SK-N-SH (cell line): ENCODE data around the gene PROX1. TPM values are rescaled to one million over a fixed set of nuclear protein-coding genes. Genes with fewer than 3 reads are reported as not detected.

Experiments
- CTCF ChIA-PET: fragments of 300-600, 350-600 bp; formaldehyde crosslinking; extraction: SDS; loops from one replicate; lab custom pipeline; 2021; lab: Yijun Ruan, JAX
- POLR2A ChIA-PET: fragments of 350-600 bp; sonication (Branson Sonifier 250); formaldehyde crosslinking; extraction: SDS; loops from one replicate; lab custom pipeline; 2020; ENCODE audit warnings: antibody characterized with exemption, inconsistent platforms; lab: Yijun Ruan, JAX
- DNase-seq: peaks from one replicate; pipeline ENCODE4 v3.0.0; 2012
- H2AFZ ChIP-seq: fragments of 200-600 bp; sonication (generic); 2 replicates; pipeline ENCODE4 v1.8.1; 2016; ENCODE audit warnings: antibody characterized with exemption, mild to moderate bottlenecking, low read depth
- H3F3A ChIP-seq: fragments of 200-600 bp; sonication (generic); replicated peaks from 2 replicates; pipeline ENCODE3; 2016; ENCODE audit warnings: antibody characterized with exemption, mild to moderate bottlenecking; ENCODE audit not compliant: insufficient read depth
- H3K27ac ChIP-seq, 2 experiments: fragments of 200-500 bp in 1 of 2; fragments of 200-600 bp in 1 of 2; sonication (Bioruptor generic) in 1 of 2; sonication (generic), shearing (Covaris generic) in 1 of 2; 2 replicates each; pipeline versions ENCODE4 v1.5.1 to v1.6.1; 2014 to 2016; ENCODE audit warnings: low read depth in 2 of 2, inconsistent platforms in 1 of 2, low read length in 1 of 2, mild to moderate bottlenecking in 1 of 2, mixed read lengths in 1 of 2
- H3K27me3 ChIP-seq: fragments of 200-600 bp; sonication (generic), shearing (Covaris generic); 2 replicates; pipeline ENCODE4 v1.6.1; 2016; ENCODE audit warnings: mixed run types; ENCODE audit not compliant: insufficient read depth
- H3K36me3 ChIP-seq, 2 experiments: fragments of 200-500 bp in 1 of 2; fragments of 200-600 bp in 1 of 2; sonication (Bioruptor generic) in 1 of 2; sonication (generic) in 1 of 2; replicated peaks in 1 of 2; 2 replicates each; pipeline versions ENCODE3 to v1.5.1; 2014 to 2016; ENCODE audit warnings: low read length in 1 of 2, mild to moderate bottlenecking in 1 of 2; ENCODE audit not compliant: insufficient read depth in 2 of 2, control insufficient read depth in 1 of 2
- H3K4me1 ChIP-seq, 2 experiments: fragments of 200-500 bp in 1 of 2; fragments of 200-600 bp in 1 of 2; sonication (Bioruptor generic) in 1 of 2; sonication (generic), shearing (Covaris generic) in 1 of 2; 2 replicates each; pipeline versions ENCODE4 v1.5.1 to v1.6.1; 2014 to 2016; ENCODE audit warnings: low read depth in 1 of 2, low read length in 1 of 2, mixed run types in 1 of 2; ENCODE audit not compliant: insufficient read depth in 2 of 2, control insufficient read depth in 1 of 2
- H3K4me2 ChIP-seq: fragments of 200-600 bp; sonication (generic), shearing (Covaris generic); 2 replicates; pipeline ENCODE4 v1.6.1; 2017; ENCODE audit warnings: mixed run types
- H3K4me3 ChIP-seq, 2 experiments: fragments of 200-500 bp in 1 of 2; fragments of 200-600 bp in 1 of 2; sonication (Bioruptor generic) in 1 of 2; sonication (generic), shearing (Covaris generic) in 1 of 2; 2 replicates each; pipeline versions ENCODE4 v1.5.1 to v1.8.1; 2014 to 2016; ENCODE audit warnings: low read depth in 2 of 2, inconsistent platforms in 1 of 2, low read length in 1 of 2, mild to moderate bottlenecking in 1 of 2, mixed read lengths in 1 of 2, moderate library complexity in 1 of 2
- H3K79me2 ChIP-seq: fragments of 200-600 bp; sonication (generic); 2 replicates; pipeline ENCODE4 v1.8.1; 2017; ENCODE audit warnings: mild to moderate bottlenecking; ENCODE audit not compliant: insufficient read depth
- H3K9ac ChIP-seq: fragments of 200-600 bp; sonication (generic); 2 replicates; pipeline ENCODE4 v1.6.1; 2017; ENCODE audit warnings: mixed run types
- H3K9me2 ChIP-seq: fragments of 200-600 bp; sonication (generic); 2 replicates; pipeline ENCODE4 v1.6.1; 2017; ENCODE audit warnings: mixed run types
- H3K9me3 ChIP-seq: fragments of 200-600 bp; sonication (generic); 2 replicates; pipeline ENCODE4 v1.6.1; 2017; ENCODE audit warnings: mixed run types, mild to moderate bottlenecking, moderate library complexity
- H4K20me1 ChIP-seq: fragments of 200-600 bp; sonication (generic); 2 replicates; pipeline ENCODE4 v1.6.1; 2017; ENCODE audit warnings: mild to moderate bottlenecking, mixed run types; ENCODE audit not compliant: insufficient read depth
- EP300 ChIP-seq, 2 experiments: IDR thresholded peaks; 2 replicates each; pipeline versions ENCODE4 v1.4.0 to v1.6.1; 2012; ENCODE audit warnings: borderline replicate concordance in 1 of 2, low read depth in 1 of 2, low read length in 1 of 2
- FOXM1 ChIP-seq: IDR thresholded peaks from 2 replicates; pipeline ENCODE4 v1.4.0; 2012; ENCODE audit warnings: low read depth, mild to moderate bottlenecking
- GABPA ChIP-seq: IDR thresholded peaks from 2 replicates; pipeline ENCODE4 v1.4.0; 2012; ENCODE audit warnings: low read depth, mild to moderate bottlenecking
- JUND ChIP-seq: IDR thresholded peaks from 2 replicates; pipeline ENCODE4 v1.4.0; 2012
- MEF2A ChIP-seq: IDR thresholded peaks from 2 replicates; pipeline ENCODE4 v1.4.0; 2012; ENCODE audit warnings: low read depth, borderline replicate concordance
- NFIC ChIP-seq: IDR thresholded peaks from 2 replicates; pipeline ENCODE4 v1.4.0; 2012; ENCODE audit warnings: borderline replicate concordance
- NRF1 ChIP-seq: IDR thresholded peaks from 2 replicates; pipeline ENCODE4 v1.6.1; 2012; ENCODE audit warnings: low read depth, mild to moderate bottlenecking, low read length
- RAD21 ChIP-seq: IDR thresholded peaks from 2 replicates; pipeline ENCODE4 v1.6.1; 2012; ENCODE audit warnings: mild to moderate bottlenecking, low read length
- RFX5 ChIP-seq: IDR thresholded peaks from 2 replicates; pipeline ENCODE4 v1.6.1; 2012; ENCODE audit warnings: mild to moderate bottlenecking, improper control_type of control experiment, low read length
- SIN3A ChIP-seq: IDR thresholded peaks from 2 replicates; pipeline ENCODE4 v1.6.1; 2012; ENCODE audit warnings: low read depth, mild to moderate bottlenecking, low read length, moderate library complexity, borderline replicate concordance
- TAF1 ChIP-seq: IDR thresholded peaks from 2 replicates; pipeline ENCODE4 v1.6.1; 2012; ENCODE audit warnings: low read depth, mild to moderate bottlenecking, low read length, moderate library complexity, borderline replicate concordance
- TCF12 ChIP-seq: IDR thresholded peaks from 2 replicates; pipeline ENCODE4 v1.4.0; 2012
- TEAD4 ChIP-seq: IDR thresholded peaks from 2 replicates; pipeline ENCODE4 v1.4.0; 2012; ENCODE audit warnings: mild to moderate bottlenecking, borderline replicate concordance; ENCODE audit not compliant: insufficient read depth
- WGBS: methylation state at CpG from one replicate; pipeline ENCODE4 v1.1.6; 2017; ENCODE audit warnings: low lambda C conversion rate; 5-methylcytosine and 5-hydroxymethylcytosine counted together
- polyA plus RNA-seq, 3 experiments: library from polyadenylated mRNA; depleted of rRNA; stranded (reverse); fragments of >200 nt; gene quantifications; 2 replicates each; pipeline ENCODE4 v1.2.3, GENCODE V29; 2012
- TF ChIP-seq, protein P1 (sequence below): IDR thresholded peaks from 2 replicates; pipeline ENCODE4; 2012
- TF ChIP-seq, protein P2 (sequence below): fragments of 150-350 bp; IDR thresholded peaks from 2 replicates; pipeline ENCODE4 v1.6.1; 2017; ENCODE audit warnings: antibody characterized with exemption, low read length, low read depth, borderline replicate concordance
- TF ChIP-seq, protein P3 (sequence below): IDR thresholded peaks from 2 replicates; pipeline ENCODE4 v1.6.1; 2012; ENCODE audit warnings: mild to moderate bottlenecking, low read depth, low read length, moderate library complexity
- TF ChIP-seq, protein P4 (sequence below): fragments of 200-600 bp; sonication (generic); IDR thresholded peaks from 2 replicates; pipeline ENCODE4 v1.6.1; 2017; ENCODE audit warnings: antibody characterized with exemption, mild to moderate bottlenecking, moderate library complexity
- TF ChIP-seq, protein P5 (sequence below): IDR thresholded peaks from 2 replicates; pipeline ENCODE4 v1.4.0; 2012; ENCODE audit warnings: low read depth, borderline replicate concordance
- TF ChIP-seq, protein P6 (sequence below): fragments of 150-350 bp; IDR thresholded peaks from 2 replicates; pipeline ENCODE4 v1.6.1; 2016; ENCODE audit warnings: mild to moderate bottlenecking, low read depth, low read length

Gene PROX1
- polyA plus RNA-seq, 1 of the 3 experiments (the other 2 are of a cell fraction): 0.25 TPM

DNA sequence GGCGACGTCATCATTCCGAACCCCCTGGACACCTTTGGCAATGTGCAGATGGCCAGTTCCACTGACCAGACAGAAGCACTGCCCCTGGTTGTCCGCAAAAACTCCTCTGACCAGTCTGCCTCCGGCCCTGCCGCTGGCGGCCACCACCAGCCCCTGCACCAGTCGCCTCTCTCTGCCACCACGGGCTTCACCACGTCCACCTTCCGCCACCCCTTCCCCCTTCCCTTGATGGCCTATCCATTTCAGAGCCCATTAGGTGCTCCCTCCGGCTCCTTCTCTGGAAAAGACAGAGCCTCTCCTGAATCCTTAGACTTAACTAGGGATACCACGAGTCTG is 10.0 kb downstream of the PROX1 start:
- ChIA-PET POLR2A (no interaction called here), CTCF (no interaction called here)
- H3K4me2 ChIP-seq: no peak overlapping the region
- no peaks in the 10 kb centered on the region for H3K79me2 ChIP-seq
- no peak overlapping the region for H2AFZ ChIP-seq
- H3K9me2 ChIP-seq: no peaks in the 10 kb centered on the region
- no peak overlapping the region for H3K4me3 ChIP-seq
- H3F3A ChIP-seq: no peaks in the 10 kb centered on the region
- no peak overlapping the region for H3K9ac ChIP-seq
- no peaks in the 10 kb centered on the region for H3K9me3 ChIP-seq
- 73% methylated on average over 10 of the region's 13 CpGs for WGBS
- no peak overlapping the region for H3K27ac ChIP-seq
- peaks cover 0 to 22% of the 10 kb centered on the region in 2 experiments for H3K36me3 ChIP-seq
- H4K20me1 ChIP-seq: no peaks in the 10 kb centered on the region
- no peak for TF ChIP-seq NFIC
- TF ChIP-seq, protein P1, sequence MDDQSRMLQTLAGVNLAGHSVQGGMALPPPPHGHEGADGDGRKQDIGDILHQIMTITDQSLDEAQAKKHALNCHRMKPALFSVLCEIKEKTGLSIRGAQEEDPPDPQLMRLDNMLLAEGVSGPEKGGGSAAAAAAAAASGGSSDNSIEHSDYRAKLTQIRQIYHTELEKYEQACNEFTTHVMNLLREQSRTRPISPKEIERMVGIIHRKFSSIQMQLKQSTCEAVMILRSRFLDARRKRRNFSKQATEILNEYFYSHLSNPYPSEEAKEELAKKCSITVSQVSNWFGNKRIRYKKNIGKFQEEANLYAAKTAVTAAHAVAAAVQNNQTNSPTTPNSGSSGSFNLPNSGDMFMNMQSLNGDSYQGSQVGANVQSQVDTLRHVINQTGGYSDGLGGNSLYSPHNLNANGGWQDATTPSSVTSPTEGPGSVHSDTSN: no peak
- TF ChIP-seq, protein P2, sequence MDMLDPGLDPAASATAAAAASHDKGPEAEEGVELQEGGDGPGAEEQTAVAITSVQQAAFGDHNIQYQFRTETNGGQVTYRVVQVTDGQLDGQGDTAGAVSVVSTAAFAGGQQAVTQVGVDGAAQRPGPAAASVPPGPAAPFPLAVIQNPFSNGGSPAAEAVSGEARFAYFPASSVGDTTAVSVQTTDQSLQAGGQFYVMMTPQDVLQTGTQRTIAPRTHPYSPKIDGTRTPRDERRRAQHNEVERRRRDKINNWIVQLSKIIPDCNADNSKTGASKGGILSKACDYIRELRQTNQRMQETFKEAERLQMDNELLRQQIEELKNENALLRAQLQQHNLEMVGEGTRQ: no peak
- no peak for TF ChIP-seq JUND
- no peak for TF ChIP-seq MEF2A
- no peak for TF ChIP-seq RFX5
- no peak for TF ChIP-seq SIN3A
- TF ChIP-seq TAF1: no peak
- no peak for TF ChIP-seq NRF1
- TF ChIP-seq EP300 (IDR thresholded peaks at IDR 0.05; ENCODE audit: borderline replicate concordance in 1 of 2, low read depth in 1 of 2, low read length in 1 of 2): no peak
- no peak for TF ChIP-seq TCF12
- TF ChIP-seq FOXM1: no peak
- TF ChIP-seq, protein P3, sequence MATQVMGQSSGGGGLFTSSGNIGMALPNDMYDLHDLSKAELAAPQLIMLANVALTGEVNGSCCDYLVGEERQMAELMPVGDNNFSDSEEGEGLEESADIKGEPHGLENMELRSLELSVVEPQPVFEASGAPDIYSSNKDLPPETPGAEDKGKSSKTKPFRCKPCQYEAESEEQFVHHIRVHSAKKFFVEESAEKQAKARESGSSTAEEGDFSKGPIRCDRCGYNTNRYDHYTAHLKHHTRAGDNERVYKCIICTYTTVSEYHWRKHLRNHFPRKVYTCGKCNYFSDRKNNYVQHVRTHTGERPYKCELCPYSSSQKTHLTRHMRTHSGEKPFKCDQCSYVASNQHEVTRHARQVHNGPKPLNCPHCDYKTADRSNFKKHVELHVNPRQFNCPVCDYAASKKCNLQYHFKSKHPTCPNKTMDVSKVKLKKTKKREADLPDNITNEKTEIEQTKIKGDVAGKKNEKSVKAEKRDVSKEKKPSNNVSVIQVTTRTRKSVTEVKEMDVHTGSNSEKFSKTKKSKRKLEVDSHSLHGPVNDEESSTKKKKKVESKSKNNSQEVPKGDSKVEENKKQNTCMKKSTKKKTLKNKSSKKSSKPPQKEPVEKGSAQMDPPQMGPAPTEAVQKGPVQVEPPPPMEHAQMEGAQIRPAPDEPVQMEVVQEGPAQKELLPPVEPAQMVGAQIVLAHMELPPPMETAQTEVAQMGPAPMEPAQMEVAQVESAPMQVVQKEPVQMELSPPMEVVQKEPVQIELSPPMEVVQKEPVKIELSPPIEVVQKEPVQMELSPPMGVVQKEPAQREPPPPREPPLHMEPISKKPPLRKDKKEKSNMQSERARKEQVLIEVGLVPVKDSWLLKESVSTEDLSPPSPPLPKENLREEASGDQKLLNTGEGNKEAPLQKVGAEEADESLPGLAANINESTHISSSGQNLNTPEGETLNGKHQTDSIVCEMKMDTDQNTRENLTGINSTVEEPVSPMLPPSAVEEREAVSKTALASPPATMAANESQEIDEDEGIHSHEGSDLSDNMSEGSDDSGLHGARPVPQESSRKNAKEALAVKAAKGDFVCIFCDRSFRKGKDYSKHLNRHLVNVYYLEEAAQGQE: no peak
- no peaks in the 10 kb centered on the region for H3K27me3 ChIP-seq
- peaks cover 0 to 45% of the 10 kb centered on the region in 2 experiments; a peak in 2 of 4 replicates for H3K4me1 ChIP-seq
- no peak for DNase-seq

DNA sequence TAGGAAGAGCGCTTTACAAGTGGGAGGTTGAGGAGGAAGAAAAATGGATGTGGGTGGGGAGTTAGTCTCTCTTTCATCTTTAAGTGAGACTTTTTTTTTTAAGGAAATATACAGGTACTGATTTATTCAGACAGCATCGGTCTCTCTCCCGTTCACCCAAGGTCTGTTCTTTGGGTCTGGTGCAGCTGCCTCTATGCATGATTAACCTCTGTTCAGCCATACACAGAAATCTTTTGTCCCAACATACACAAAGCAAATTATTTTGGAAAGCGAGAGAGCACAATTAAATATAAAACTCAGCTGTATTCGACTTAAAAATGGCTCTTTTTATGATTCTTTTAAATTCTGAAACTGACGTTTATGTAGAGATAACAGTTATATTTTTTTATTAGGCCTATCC is 11.0 kb downstream of the PROX1 start:
- Histone ChIP-seq H3K4me2 (no peak overlapping the region), H4K20me1 (no peaks in the 10 kb centered on the region), H2AFZ (no peak overlapping the region), H3K4me1 (peaks cover 0 to 47% of the 10 kb centered on the region in 2 experiments; a peak in 2 of 4 replicates), H3F3A (no peaks in the 10 kb centered on the region), H3K36me3 (peaks cover 0 to 22% of the 10 kb centered on the region in 2 experiments), H3K9ac (no peak overlapping the region), H3K9me3 (no peaks in the 10 kb centered on the region), H3K79me2 (no peaks in the 10 kb centered on the region), H3K27me3 (no peaks in the 10 kb centered on the region), H3K9me2 (no peaks in the 10 kb centered on the region), H3K4me3 (no peak overlapping the region), H3K27ac (peak overlapping the region in 1 of 2 experiments; percentile 98; a peak in 2 of 4 replicates)
- no peak for DNase-seq
- ChIA-PET POLR2A (no interaction called here), CTCF (interaction anchor here (1.0 kb wide), 1 partner anchor 11 kb away, joined by 3 read pairs; the partner anchor contains the start of gene PROX1)
- WGBS: 66% methylated on average over 6 of the region's 6 CpGs
- TF ChIP-seq, protein P4, sequence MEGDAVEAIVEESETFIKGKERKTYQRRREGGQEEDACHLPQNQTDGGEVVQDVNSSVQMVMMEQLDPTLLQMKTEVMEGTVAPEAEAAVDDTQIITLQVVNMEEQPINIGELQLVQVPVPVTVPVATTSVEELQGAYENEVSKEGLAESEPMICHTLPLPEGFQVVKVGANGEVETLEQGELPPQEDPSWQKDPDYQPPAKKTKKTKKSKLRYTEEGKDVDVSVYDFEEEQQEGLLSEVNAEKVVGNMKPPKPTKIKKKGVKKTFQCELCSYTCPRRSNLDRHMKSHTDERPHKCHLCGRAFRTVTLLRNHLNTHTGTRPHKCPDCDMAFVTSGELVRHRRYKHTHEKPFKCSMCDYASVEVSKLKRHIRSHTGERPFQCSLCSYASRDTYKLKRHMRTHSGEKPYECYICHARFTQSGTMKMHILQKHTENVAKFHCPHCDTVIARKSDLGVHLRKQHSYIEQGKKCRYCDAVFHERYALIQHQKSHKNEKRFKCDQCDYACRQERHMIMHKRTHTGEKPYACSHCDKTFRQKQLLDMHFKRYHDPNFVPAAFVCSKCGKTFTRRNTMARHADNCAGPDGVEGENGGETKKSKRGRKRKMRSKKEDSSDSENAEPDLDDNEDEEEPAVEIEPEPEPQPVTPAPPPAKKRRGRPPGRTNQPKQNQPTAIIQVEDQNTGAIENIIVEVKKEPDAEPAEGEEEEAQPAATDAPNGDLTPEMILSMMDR: no peak
- TF ChIP-seq, protein P5, sequence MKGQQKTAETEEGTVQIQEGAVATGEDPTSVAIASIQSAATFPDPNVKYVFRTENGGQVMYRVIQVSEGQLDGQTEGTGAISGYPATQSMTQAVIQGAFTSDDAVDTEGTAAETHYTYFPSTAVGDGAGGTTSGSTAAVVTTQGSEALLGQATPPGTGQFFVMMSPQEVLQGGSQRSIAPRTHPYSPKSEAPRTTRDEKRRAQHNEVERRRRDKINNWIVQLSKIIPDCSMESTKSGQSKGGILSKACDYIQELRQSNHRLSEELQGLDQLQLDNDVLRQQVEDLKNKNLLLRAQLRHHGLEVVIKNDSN: no peak
- no peak for TF ChIP-seq TEAD4
- no peak for TF ChIP-seq GABPA
- TF ChIP-seq RAD21: no peak
- TF ChIP-seq, protein P6, sequence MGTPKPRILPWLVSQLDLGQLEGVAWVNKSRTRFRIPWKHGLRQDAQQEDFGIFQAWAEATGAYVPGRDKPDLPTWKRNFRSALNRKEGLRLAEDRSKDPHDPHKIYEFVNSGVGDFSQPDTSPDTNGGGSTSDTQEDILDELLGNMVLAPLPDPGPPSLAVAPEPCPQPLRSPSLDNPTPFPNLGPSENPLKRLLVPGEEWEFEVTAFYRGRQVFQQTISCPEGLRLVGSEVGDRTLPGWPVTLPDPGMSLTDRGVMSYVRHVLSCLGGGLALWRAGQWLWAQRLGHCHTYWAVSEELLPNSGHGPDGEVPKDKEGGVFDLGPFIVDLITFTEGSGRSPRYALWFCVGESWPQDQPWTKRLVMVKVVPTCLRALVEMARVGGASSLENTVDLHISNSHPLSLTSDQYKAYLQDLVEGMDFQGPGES: no peak
